Measurements from ENCODE around the gene EHD4.

Gene EHD4

DNA sequence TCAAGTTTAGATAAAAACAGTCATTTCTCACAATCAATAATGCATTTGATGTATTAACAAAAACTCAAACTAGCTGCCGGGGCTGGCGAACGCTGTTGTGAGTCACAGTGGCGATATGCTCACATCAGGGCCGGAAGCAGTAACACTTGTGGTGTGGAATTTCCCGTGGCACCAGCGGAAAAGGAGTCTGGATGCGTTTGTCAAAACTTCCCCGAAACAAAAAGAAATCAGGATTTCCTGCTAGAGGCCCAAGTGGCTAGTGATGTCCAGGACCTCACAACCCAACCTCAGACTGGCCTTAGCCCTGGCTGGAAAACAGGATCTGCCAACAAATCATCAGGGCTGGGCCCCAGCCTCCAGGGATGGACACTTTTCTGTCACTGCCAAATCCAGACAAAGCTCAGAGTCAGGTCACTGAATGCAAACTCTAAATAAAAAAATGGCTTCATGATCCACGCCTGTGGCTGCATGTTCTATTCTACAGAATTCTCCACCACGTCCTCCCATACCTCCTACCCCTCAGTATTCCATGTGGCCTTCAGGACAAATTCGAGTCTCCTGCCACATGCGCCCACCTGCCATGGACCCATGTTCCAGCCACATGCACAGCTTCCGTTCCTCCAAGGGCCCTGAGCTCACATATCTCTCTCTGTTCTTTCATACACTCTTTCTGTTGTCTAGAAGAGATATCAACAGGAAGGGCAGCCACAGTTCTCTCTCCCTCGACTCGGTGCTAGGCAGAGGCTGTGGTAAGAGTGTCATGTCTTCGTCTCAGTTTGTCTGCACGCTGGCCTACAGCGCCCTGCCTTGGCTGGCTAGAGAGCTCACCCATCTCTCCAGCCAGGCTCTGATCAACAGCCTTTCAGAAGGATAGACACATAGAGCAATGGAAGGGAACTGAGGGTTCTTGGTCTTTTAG, 35.4 kb downstream of the EHD4 start:
- Histone ChIP-seq H3K9me3 (ENCODE audit: insufficient read depth, low read length, severe bottlenecking) (no peaks in the 10 kb centered on the region), H3K4me1 (ENCODE audit: insufficient read depth, low read length) (peaks cover 20% of the 10 kb centered on the region), H3K36me3 (ENCODE audit: insufficient read depth, low read length) (no peaks in the 10 kb centered on the region), H3K4me3 (ENCODE audit: low read depth in 1 of 2, low read length in 2 of 2) (no peak overlapping the region), H3K27ac (ENCODE audit: low read length) (no peak overlapping the region), H3K9ac (ENCODE audit: low read depth, low read length) (no peak overlapping the region), H2AFZ (ENCODE audit: low read depth, low read length) (no peak overlapping the region), H4K20me1 (ENCODE audit: insufficient read depth, low read length) (no peaks in the 10 kb centered on the region), H3K27me3 (ENCODE audit: insufficient read depth, low read length, poor library complexity) (no peaks in the 10 kb centered on the region), H3K4me2 (ENCODE audit: insufficient read depth, low read length) (no peak overlapping the region), H3K79me2 (ENCODE audit: insufficient read depth, low read length) (no peaks in the 10 kb centered on the region)
- DNase-seq (peak; percentile 10), ATAC-seq (ENCODE audit: insufficient read depth, low read depth) (no peak)
- TF ChIP-seq EZH2 (IDR thresholded peaks at IDR 0.05; ENCODE audit: borderline replicate concordance, low read depth, low read length, severe bottlenecking) = no peak
- TF ChIP-seq, protein P1, sequence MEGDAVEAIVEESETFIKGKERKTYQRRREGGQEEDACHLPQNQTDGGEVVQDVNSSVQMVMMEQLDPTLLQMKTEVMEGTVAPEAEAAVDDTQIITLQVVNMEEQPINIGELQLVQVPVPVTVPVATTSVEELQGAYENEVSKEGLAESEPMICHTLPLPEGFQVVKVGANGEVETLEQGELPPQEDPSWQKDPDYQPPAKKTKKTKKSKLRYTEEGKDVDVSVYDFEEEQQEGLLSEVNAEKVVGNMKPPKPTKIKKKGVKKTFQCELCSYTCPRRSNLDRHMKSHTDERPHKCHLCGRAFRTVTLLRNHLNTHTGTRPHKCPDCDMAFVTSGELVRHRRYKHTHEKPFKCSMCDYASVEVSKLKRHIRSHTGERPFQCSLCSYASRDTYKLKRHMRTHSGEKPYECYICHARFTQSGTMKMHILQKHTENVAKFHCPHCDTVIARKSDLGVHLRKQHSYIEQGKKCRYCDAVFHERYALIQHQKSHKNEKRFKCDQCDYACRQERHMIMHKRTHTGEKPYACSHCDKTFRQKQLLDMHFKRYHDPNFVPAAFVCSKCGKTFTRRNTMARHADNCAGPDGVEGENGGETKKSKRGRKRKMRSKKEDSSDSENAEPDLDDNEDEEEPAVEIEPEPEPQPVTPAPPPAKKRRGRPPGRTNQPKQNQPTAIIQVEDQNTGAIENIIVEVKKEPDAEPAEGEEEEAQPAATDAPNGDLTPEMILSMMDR (IDR thresholded peaks at IDR 0.05; ENCODE audit: borderline replicate concordance, extremely low read depth, low read length, poor library complexity, severe bottlenecking) = no peak

DNA sequence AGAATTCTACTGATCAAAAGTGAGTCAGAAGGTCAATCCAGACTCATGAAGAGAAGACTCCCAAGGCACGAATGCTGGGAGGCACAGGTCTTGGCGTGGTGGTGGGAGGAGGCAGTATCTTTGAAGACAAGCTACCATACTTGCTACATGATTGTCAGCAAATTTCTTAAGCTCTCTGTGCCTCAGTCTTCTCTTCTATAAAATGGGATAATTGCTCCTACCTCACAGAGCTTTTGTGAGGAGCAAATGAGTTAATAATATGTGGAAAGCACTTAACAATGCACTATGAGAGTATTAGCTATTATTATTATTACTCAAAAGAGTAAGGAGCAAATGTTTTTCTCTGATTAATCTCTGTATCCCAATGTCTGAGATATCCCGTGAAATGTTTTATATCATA, 36.2 kb downstream of the EHD4 start:
- ATAC-seq (ENCODE audit: insufficient read depth, low read depth) (no peak), DNase-seq (no peak)
- H3K79me2 ChIP-seq (ENCODE audit: insufficient read depth, low read length) = no peaks in the 10 kb centered on the region
- H4K20me1 ChIP-seq (ENCODE audit: insufficient read depth, low read length) = no peaks in the 10 kb centered on the region
- H3K9me3 ChIP-seq (ENCODE audit: insufficient read depth, low read length, severe bottlenecking) = no peaks in the 10 kb centered on the region
- no peak overlapping the region for H2AFZ ChIP-seq (ENCODE audit: low read depth, low read length)
- no peaks in the 10 kb centered on the region for H3K27me3 ChIP-seq (ENCODE audit: insufficient read depth, low read length, poor library complexity)
- H3K27ac ChIP-seq (ENCODE audit: low read length) = no peak overlapping the region
- peaks cover 20% of the 10 kb centered on the region for H3K4me1 ChIP-seq (ENCODE audit: insufficient read depth, low read length)
- H3K9ac ChIP-seq (ENCODE audit: low read depth, low read length) = no peak overlapping the region
- H3K4me2 ChIP-seq (ENCODE audit: insufficient read depth, low read length) = no peak overlapping the region
- H3K36me3 ChIP-seq (ENCODE audit: insufficient read depth, low read length) = no peaks in the 10 kb centered on the region
- TF ChIP-seq, protein P1 (IDR thresholded peaks at IDR 0.05; ENCODE audit: borderline replicate concordance, extremely low read depth, low read length, poor library complexity, severe bottlenecking) = no peak
- no peak for TF ChIP-seq EZH2 (IDR thresholded peaks at IDR 0.05; ENCODE audit: borderline replicate concordance, low read depth, low read length, severe bottlenecking)
- H3K4me3 ChIP-seq (ENCODE audit: low read depth in 1 of 2, low read length in 2 of 2) = no peak overlapping the region

DNA sequence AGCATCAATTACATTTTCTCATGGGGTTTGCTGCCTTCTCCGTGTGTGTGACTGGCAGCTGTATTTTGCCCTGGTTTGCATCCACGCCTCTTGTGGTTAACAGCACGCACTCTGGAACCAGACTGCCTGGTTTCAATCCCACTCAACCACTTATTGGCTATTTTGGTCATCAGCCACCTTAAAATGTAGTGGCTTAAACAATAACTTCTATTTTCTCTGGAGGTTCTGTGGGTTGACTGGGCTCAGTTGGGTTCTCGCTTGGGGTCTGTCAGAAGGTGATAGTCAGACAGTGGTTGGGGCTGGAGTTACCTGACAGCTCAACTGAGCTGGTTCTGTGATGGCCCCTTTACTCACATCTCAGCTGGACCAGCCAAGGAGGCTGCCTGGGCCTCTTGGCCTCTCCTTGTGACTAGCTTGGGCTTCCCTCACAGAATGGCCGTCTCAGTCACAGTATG, 36.8 kb downstream of the EHD4 start:
- Histone ChIP-seq H3K27me3 (ENCODE audit: insufficient read depth, low read length, poor library complexity) (no peaks in the 10 kb centered on the region), H3K4me1 (ENCODE audit: insufficient read depth, low read length) (peaks cover 20% of the 10 kb centered on the region), H3K9ac (ENCODE audit: low read depth, low read length) (no peak overlapping the region), H3K9me3 (ENCODE audit: insufficient read depth, low read length, severe bottlenecking) (no peaks in the 10 kb centered on the region), H3K27ac (ENCODE audit: low read length) (no peak overlapping the region; the same call in 1 of the 2 replicates), H3K4me2 (ENCODE audit: insufficient read depth, low read length) (no peak overlapping the region), H3K79me2 (ENCODE audit: insufficient read depth, low read length) (no peaks in the 10 kb centered on the region), H3K4me3 (ENCODE audit: low read depth in 1 of 2, low read length in 2 of 2) (no peak overlapping the region), H2AFZ (ENCODE audit: low read depth, low read length) (no peak overlapping the region), H4K20me1 (ENCODE audit: insufficient read depth, low read length) (no peaks in the 10 kb centered on the region), H3K36me3 (ENCODE audit: insufficient read depth, low read length) (no peaks in the 10 kb centered on the region)
- TF ChIP-seq, protein P1 (IDR thresholded peaks at IDR 0.05; ENCODE audit: borderline replicate concordance, extremely low read depth, low read length, poor library complexity, severe bottlenecking) = no peak
- no peak for TF ChIP-seq EZH2 (IDR thresholded peaks at IDR 0.05; ENCODE audit: borderline replicate concordance, low read depth, low read length, severe bottlenecking)
- ATAC-seq (ENCODE audit: insufficient read depth, low read depth) (no peak), DNase-seq (peak; percentile 13)

Data from DND-41 (cell line).